Liver (tissue), 3 donors: Measurements from ENCODE around the gene RHBDD3.

Experiments
- EGR1 ChIP-seq, 2 donors: IDR thresholded peaks; 2 replicates each; pipeline ENCODE4 v1.6.1; 2016 to 2018; ENCODE audit warnings: antibody characterized with exemption in 2 of 2, low read depth in 2 of 2
- FOXA1 ChIP-seq: IDR thresholded peaks from 2 replicates; pipeline ENCODE4 v1.6.1; 2016; ENCODE audit warnings: antibody characterized with exemption
- GABPA ChIP-seq, 2 donors: IDR thresholded peaks in 1 of 2; conservative IDR thresholded peaks in 1 of 2; 2 replicates each; pipeline ENCODE4 v1.6.1; 2016; ENCODE audit warnings: antibody characterized with exemption in 2 of 2, mild to moderate bottlenecking in 1 of 2, moderate library complexity in 1 of 2
- JUND ChIP-seq, 2 donors: IDR thresholded peaks; 2 replicates each; pipeline ENCODE4 v1.6.1; 2016; ENCODE audit warnings: antibody characterized with exemption in 2 of 2
- RAD21 ChIP-seq, 2 donors: IDR thresholded peaks; 2 replicates each; pipeline ENCODE4 v1.6.1; 2016; ENCODE audit warnings: antibody characterized with exemption in 2 of 2, mild to moderate bottlenecking in 2 of 2
- TAF1 ChIP-seq: conservative IDR thresholded peaks from 2 replicates; pipeline ENCODE4 v1.6.1; 2016; ENCODE audit warnings: antibody characterized with exemption, mild to moderate bottlenecking
- YY1 ChIP-seq: IDR thresholded peaks from 2 replicates; pipeline ENCODE4 v1.6.1; 2016; ENCODE audit warnings: antibody characterized with exemption, mild to moderate bottlenecking
- TF ChIP-seq, protein P1 (sequence below): fragments of 150-350 bp; IDR thresholded peaks from 2 replicates; pipeline ENCODE4 v1.5.1; 2017; ENCODE audit warnings: improper control_type of control experiment, low read depth, low read length; ENCODE audit not compliant: missing input control
- TF ChIP-seq, protein P2 (sequence below): IDR thresholded peaks from 2 replicates; pipeline ENCODE4 v1.6.1; 2016; ENCODE audit warnings: antibody characterized with exemption
- TF ChIP-seq, protein P3 (sequence below): IDR thresholded peaks from 2 replicates; pipeline ENCODE4 v1.6.1; 2016; ENCODE audit warnings: antibody characterized with exemption
- TF ChIP-seq, protein P4 (sequence below): IDR thresholded peaks from 2 replicates; pipeline ENCODE4 v1.6.1; 2016; ENCODE audit warnings: antibody characterized with exemption
- donor health status: healthy.
- donor health status: healthy.

DNA sequence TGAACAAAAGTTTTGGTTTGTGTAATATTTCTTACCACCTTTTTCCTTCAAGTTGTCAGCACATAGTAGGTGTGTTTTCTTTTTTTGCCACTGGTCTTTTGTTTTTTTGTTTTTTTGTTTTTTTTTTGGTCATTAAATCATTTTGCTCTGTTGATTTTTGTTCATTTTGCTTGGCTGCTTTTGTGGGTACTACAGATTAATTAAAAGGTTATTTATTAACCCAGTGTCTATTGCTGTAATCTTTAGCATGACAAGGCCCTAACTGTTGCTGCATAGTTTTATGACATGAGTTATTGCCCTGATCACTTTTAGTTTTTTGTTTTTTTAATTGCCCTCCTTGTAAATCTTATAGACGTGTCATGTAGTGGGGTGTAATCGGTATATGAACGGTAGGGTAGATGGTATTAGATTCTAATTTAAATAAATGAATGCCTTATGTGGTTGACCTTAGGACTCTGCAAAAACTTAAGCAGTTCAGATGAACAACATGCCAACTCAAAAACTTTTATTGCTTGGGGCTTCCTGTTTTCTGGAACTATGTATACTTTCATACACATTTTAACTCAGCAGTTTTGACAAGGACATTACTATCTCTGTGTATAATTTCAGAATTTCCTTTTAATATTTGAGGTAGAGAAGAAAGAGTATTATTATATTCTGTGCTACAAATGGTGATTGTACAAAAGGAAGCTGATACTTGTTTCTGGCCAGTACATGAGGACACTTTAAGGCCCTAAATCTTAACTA, 8.2 kb upstream of the RHBDD3 start:
- TF ChIP-seq, protein P1, sequence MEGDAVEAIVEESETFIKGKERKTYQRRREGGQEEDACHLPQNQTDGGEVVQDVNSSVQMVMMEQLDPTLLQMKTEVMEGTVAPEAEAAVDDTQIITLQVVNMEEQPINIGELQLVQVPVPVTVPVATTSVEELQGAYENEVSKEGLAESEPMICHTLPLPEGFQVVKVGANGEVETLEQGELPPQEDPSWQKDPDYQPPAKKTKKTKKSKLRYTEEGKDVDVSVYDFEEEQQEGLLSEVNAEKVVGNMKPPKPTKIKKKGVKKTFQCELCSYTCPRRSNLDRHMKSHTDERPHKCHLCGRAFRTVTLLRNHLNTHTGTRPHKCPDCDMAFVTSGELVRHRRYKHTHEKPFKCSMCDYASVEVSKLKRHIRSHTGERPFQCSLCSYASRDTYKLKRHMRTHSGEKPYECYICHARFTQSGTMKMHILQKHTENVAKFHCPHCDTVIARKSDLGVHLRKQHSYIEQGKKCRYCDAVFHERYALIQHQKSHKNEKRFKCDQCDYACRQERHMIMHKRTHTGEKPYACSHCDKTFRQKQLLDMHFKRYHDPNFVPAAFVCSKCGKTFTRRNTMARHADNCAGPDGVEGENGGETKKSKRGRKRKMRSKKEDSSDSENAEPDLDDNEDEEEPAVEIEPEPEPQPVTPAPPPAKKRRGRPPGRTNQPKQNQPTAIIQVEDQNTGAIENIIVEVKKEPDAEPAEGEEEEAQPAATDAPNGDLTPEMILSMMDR: no peak
- TF ChIP-seq TAF1 (no peak), JUND (IDR thresholded peaks at IDR 0.05) (no peak), RAD21 (IDR thresholded peaks at IDR 0.05) (no peak), GABPA (IDR thresholded peaks at IDR 0.05 in 1 of 2, conservative IDR thresholded peaks at IDR 0.05 in 1 of 2) (no peak), FOXA1 (no peak), EGR1 (IDR thresholded peaks at IDR 0.05; ENCODE audit: low read depth in 2 of 2) (no peak), YY1 (no peak)
- TF ChIP-seq, protein P2, sequence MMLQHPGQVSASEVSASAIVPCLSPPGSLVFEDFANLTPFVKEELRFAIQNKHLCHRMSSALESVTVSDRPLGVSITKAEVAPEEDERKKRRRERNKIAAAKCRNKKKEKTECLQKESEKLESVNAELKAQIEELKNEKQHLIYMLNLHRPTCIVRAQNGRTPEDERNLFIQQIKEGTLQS: no peak
- TF ChIP-seq, protein P3, sequence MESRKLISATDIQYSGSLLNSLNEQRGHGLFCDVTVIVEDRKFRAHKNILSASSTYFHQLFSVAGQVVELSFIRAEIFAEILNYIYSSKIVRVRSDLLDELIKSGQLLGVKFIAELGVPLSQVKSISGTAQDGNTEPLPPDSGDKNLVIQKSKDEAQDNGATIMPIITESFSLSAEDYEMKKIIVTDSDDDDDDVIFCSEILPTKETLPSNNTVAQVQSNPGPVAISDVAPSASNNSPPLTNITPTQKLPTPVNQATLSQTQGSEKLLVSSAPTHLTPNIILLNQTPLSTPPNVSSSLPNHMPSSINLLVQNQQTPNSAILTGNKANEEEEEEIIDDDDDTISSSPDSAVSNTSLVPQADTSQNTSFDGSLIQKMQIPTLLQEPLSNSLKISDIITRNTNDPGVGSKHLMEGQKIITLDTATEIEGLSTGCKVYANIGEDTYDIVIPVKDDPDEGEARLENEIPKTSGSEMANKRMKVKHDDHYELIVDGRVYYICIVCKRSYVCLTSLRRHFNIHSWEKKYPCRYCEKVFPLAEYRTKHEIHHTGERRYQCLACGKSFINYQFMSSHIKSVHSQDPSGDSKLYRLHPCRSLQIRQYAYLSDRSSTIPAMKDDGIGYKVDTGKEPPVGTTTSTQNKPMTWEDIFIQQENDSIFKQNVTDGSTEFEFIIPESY: no peak
- TF ChIP-seq, protein P4, sequence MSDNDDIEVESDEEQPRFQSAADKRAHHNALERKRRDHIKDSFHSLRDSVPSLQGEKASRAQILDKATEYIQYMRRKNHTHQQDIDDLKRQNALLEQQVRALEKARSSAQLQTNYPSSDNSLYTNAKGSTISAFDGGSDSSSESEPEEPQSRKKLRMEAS: no peak
